Adrenal gland (tissue), 12 donors: ENCODE data around the gene MTRF1L. TPM values are rescaled to one million over a fixed set of nuclear protein-coding genes. Genes with fewer than 3 reads are reported as not detected.
A peak's percentile ranks its signal among the peaks of the same experiment; 100 is the strongest.

Experiments used
- DNase-seq, 7 donors: peaks; one replicate each; pipeline ENCODE4 v3.0.0-alpha.2; 2019 to 2020
- H3K27ac ChIP-seq, 5 donors: fragments of 200-600 bp; sonication (generic) in 4 of 5; 1 replicate in 3 of 5; 2 replicates in 2 of 5; pipeline versions ENCODE4 v1.5.1 to v1.8.0; 2016 to 2020; ENCODE audit warnings: mild to moderate bottlenecking in 1 of 5
- H3K27me3 ChIP-seq: fragments of 200-600 bp; 2 replicates; pipeline ENCODE4 v1.8.0; 2021
- H3K36me3 ChIP-seq, 2 donors: fragments of 200-600 bp; replicated peaks in 1 of 2; 1 replicate in 1 of 2; 2 replicates in 1 of 2; pipeline versions ENCODE4 v1.5.1 to v1.8.0; 2018 to 2022
- H3K4me1 ChIP-seq, 2 donors: fragments of 200-600 bp; replicated peaks in 1 of 2; 1 replicate in 1 of 2; 2 replicates in 1 of 2; pipeline versions ENCODE4 v1.5.1 to v1.8.0; 2018 to 2021
- H3K4me3 ChIP-seq, 4 donors: fragments of 200-600 bp; sonication (generic) in 3 of 4; one replicate each; pipeline ENCODE4 v1.5.1; 2016 to 2018
- H3K9me3 ChIP-seq, 3 donors: fragments of 200-600 bp; sonication (generic) in 1 of 3; replicated peaks in 1 of 3; 1 replicate in 2 of 3; 2 replicates in 1 of 3; pipeline versions ENCODE4 v1.5.1 to v1.8.0; 2016 to 2021
- POLR2A ChIP-seq, 2 donors: fragments of 450-650 bp; IDR thresholded peaks; one replicate each; pipeline ENCODE4 v1.6.1; 2017; ENCODE audit warnings: antibody characterized with exemption in 2 of 2, mild to moderate bottlenecking in 2 of 2, moderate library complexity in 1 of 2
- WGBS, 4 donors: extraction: QIAGEN DNeasy Blood & Tissue Kit in 2 of 4; methylation state at CpG; one replicate each; pipeline versions ENCODE4 v1.1.5 to v1.1.7; 2013 to 2017; 5-methylcytosine and 5-hydroxymethylcytosine counted together
- intact Hi-C, 2 donors: fragments of 100-400 bp; cut with DNase I; formaldehyde crosslinking; loops; one replicate each; pipeline versions ENCODE4 v1.14.1 to v1.15.0; 2022 to 2023
- polyA plus RNA-seq, 3 donors: library from polyadenylated mRNA; stranded (reverse); fragments of 200-250 nt in 2 of 3; fragments of 350-450 nt in 1 of 3; fragmentation: Illumina TruSeq in 1 of 3; extraction: RNeasy Lipid Tissue Mini Kit (QIAGEN cat#74804) in 1 of 3; gene quantifications; one replicate each; pipeline ENCODE4 v1.2.3, GENCODE V29; 2013 to 2014
- total RNA-seq, 9 donors: library from RNA; depleted of rRNA in 4 of 9; stranded (reverse); fragments of >200 nt in 4 of 9; fragments of 120-200 nt in 1 of 9; fragmentation: NEBNext Ultra II Directional in 1 of 9; extraction: Animal tissue kit (Norgen Biotek cat#: 25700) in 1 of 9; gene quantifications; one replicate each; pipeline versions ENCODE4 v1.1.0 to v1.2.4, GENCODE V29; 2013 to 2023
- TF ChIP-seq, protein P1 (sequence below), 6 experiments: fragments of 450-650 bp in 4 of 6; fragments of 200-600 bp in 2 of 6; sonication (generic) in 1 of 6; IDR thresholded peaks; 1 replicate in 5 of 6; 2 replicates in 1 of 6; pipeline versions ENCODE4 v1.5.1 to v1.8.0; 2016 to 2021; ENCODE audit warnings: antibody characterized with exemption in 6 of 6, mild to moderate bottlenecking in 2 of 6, moderate library complexity in 1 of 6
- donor health status: healthy with polysubstance abuse.
- donor health status: Bipolar disorder and iron deficiency.
- donor health status: DM: yes; HTN: yes; CAD: no.
- donor health status: DM: no; HTN: no; CAD: no.
- donor health status: DM: no; HTN: no; CAD: no.
- donor health status: DM: yes; HTN: yes; CAD: no.

Gene MTRF1L
- total and polyA plus RNA-seq, 12 donors: 9.0 to 33.7 (median 18.0) TPM

- peak overlapping the region; percentile 85 to 97 (median 87) for H3K27ac ChIP-seq
- no peaks in the 10 kb centered on the region for H3K9me3 ChIP-seq
- H3K4me1 ChIP-seq: peaks cover 12 to 27% of the 10 kb centered on the region in 2 donors
- TF ChIP-seq, protein P1, sequence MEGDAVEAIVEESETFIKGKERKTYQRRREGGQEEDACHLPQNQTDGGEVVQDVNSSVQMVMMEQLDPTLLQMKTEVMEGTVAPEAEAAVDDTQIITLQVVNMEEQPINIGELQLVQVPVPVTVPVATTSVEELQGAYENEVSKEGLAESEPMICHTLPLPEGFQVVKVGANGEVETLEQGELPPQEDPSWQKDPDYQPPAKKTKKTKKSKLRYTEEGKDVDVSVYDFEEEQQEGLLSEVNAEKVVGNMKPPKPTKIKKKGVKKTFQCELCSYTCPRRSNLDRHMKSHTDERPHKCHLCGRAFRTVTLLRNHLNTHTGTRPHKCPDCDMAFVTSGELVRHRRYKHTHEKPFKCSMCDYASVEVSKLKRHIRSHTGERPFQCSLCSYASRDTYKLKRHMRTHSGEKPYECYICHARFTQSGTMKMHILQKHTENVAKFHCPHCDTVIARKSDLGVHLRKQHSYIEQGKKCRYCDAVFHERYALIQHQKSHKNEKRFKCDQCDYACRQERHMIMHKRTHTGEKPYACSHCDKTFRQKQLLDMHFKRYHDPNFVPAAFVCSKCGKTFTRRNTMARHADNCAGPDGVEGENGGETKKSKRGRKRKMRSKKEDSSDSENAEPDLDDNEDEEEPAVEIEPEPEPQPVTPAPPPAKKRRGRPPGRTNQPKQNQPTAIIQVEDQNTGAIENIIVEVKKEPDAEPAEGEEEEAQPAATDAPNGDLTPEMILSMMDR (IDR thresholded peaks at IDR 0.05): no peak
- peak; percentile 42 to 44 for TF ChIP-seq POLR2A (IDR thresholded peaks at IDR 0.05)
- H3K36me3 ChIP-seq: no peaks in the 10 kb centered on the region
- intact Hi-C loops: no loop called here
- 0 to 1% (median 1%) methylated on average over 12 to 38 of the region's 38 CpGs for WGBS, 4 donors
- DNase-seq: peak; percentile 89 to 96 (median 93)
- no peaks in the 10 kb centered on the region for H3K27me3 ChIP-seq
- H3K4me3 ChIP-seq: peak overlapping the region; percentile 78 to 95 (median 86)
These were observed 18.6 kb downstream of the MTRF1L start for GRCh38 chr6:152983637-152984512.

GRCh38 chr6:152982904-152983636 is 19.4 kb downstream of the MTRF1L start, which contains the start of gene FBXO5:
TSS of gene FBXO5 (minus strand) at chr6:152983041. CDS start at chr6:152982959, 82 bp downstream.
- DNase-seq: peak; percentile 97 to 99 (median 98)
- H3K27ac ChIP-seq: peak within 1 kb of the TSS; percentile 85 to 97 (median 87)
- no peaks in the 10 kb centered on the region for H3K9me3 ChIP-seq
- peak within 1 kb of the TSS; percentile 78 to 95 (median 86) for H3K4me3 ChIP-seq
- TF ChIP-seq POLR2A (IDR thresholded peaks at IDR 0.05): peak in 1 of 2 donors; percentile 63
- TF ChIP-seq, protein P1 (IDR thresholded peaks at IDR 0.05): no peak
- 0% methylated on average over 4 to 66 of the region's 66 CpGs for WGBS, 4 donors
- no peaks in the 10 kb centered on the region for H3K27me3 ChIP-seq
- intact Hi-C loops: no loop called here
- peaks cover 12 to 27% of the 10 kb centered on the region in 2 donors for H3K4me1 ChIP-seq
- H3K36me3 ChIP-seq: no peaks in the 10 kb centered on the region

DNA sequence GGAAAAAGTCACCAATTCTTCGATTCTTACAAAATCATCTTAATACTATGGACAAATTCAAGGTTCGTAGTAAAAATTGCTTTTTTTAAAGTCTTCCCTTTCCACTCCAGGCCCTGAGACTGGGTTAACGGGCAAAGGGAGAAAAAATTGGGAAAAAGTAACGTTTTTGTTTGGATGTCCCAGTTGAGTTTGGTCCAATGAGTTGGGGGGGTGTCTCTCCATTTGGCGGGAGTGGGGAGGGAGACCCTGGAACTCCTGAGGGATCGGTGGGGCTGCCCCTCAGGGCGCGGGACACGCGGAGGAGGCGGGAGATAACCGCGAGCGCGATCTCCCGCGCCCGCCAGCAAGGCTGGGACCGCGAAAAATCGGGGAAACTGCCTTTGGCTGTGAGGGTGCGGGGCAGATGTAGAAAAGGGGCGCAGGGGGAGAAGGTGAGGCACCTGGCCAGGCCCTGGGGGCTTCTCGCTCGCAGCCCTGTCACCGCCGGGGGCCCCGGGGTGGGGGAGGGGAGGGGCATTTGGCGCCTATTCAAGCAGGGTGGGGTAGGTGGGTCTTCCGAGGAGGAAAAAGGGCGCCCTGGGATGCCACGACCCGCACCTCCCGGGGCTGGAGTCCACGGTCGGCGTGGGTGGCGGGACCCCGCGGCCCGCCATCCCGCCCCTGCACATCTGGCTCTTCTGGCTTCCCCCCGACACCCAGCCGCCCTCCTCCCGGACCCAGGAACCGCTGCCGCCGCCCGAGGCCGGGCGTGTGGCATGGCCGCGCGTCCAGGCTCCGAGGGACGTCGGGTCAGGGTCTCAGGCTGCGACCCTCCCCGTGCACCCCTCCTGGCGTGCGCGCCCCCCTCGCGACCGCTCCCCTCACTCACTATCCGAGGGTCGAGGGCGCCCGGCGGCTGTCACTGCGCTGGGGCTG is 20.3 kb downstream of the MTRF1L start:
- Histone ChIP-seq H3K4me1 (peaks cover 12 to 27% of the 10 kb centered on the region in 2 donors), H3K27ac (no peak overlapping the region), H3K27me3 (no peaks in the 10 kb centered on the region), H3K9me3 (no peaks in the 10 kb centered on the region), H3K4me3 (peak overlapping the region; percentile 36 to 95 (median 72)), H3K36me3 (no peaks in the 10 kb centered on the region)
- intact Hi-C loops: no loop called here
- TF ChIP-seq, protein P1 (IDR thresholded peaks at IDR 0.05): no peak
- no peak for TF ChIP-seq POLR2A (IDR thresholded peaks at IDR 0.05)
- WGBS, 4 donors: 5 to 23% (median 8%) methylated on average over 18 to 71 of the region's 71 CpGs
- peak in 4 of 7 donors; percentile 12 to 61 (median 43) for DNase-seq
